Activated effector memory CD4-positive, alpha-beta T cell treated with Interleukin-2 at 50 U/mL for 16 hours (primary cell): Measurements from ENCODE around the gene RAPGEF1.
"Not testable (repeated sequence)": the region's sequence is repeated elsewhere in the genome, so short reads cannot be mapped to it uniquely, and the experiment has no call there.

Source experiments
- DNase-seq: peaks from one replicate; pipeline ENCODE4 v3.0.0-alpha.2; 2020

Gene RAPGEF1

DNA sequence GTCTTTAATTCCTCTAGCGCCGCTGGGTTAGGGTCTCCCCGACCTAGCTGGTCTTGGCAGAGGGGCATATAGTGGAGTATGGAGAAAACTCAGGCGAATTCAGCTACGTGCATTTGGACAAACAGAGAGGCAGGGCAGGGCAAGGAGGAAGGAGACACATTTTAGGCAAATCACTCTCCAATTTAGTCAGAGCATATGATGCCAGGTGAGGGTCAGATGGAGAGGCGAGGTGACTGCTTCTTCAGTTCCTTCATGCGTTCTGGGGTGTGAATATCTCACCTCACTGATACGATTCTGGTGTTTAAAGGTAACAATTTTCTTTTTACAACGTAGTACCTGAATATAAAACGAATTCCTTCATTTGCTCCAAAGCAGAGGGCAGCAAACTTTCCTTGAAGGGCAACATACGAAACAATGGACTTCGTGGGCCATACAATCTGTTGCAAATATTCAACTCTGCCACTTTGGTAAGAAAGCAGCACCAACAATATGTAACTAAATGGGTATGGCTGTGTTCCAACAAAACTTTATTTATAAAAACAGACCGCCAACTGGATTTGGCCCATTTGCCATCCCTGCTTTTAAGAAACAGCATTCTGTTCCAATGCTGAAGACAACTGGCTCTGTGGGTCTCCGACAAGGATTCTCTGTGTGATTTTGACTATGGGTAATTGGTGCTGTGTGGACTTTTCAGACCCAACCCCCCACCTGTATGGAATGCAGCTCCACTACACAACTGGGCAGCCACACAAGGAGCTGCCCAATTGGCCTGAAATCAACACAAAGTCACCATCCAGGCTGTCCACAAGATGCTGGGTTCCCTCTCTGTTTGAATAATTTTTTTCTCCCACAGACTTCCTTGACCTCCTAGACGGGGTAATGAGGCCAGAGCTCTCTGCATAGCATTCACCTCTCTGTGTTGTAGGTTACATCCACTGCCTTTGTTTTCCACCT is 53.8 kb downstream of the RAPGEF1 start:
- DNase-seq: no peak

DNA sequence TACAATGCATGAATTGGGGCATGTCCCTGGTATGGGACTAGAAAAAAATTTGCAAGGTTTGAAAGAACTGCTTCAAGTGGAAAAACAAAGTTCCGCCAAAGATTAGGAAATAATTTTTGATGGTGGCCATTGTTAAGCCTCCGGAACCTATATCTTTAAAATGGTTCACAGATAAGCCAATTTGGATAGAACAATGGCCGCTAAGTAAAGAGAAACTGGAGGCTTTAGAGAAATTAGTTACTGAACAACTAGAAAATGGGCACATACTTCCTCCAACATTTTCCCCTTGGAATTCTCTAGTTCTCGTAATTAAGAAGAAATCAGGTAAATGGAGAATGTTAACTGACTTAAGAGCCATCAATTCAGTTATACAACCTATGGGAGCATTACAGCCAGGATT is 56.8 kb downstream of the RAPGEF1 start:
- DNase-seq: not testable (repeated sequence)

GRCh38 chr9:131682261-131682660 is 57.6 kb downstream of the RAPGEF1 start:
- no peak for DNase-seq

- DNase-seq: not testable (repeated sequence)
Measured at GRCh38 chr9:131681826-131682225, 58.0 kb downstream of the RAPGEF1 start.

DNA sequence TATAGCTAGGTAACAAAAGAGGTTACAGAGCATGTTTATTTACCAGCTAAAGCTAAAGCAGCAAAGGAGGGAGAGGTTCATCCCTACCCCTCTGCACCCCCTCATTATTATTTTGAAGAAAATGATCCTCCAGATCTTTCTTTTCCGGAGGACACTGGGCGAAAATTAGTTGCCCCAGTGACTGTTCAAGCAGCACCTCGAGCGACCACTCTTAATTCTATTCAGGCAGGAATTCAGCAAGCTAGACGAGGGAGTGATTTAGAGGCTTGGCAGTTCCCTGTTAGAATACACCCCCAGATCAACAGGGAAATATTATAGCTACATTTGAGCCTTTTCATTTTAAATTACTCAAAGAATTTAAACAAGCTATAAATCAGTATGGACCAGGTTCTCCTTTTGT is 58.8 kb downstream of the RAPGEF1 start:
- not testable (repeated sequence) for DNase-seq

DNA sequence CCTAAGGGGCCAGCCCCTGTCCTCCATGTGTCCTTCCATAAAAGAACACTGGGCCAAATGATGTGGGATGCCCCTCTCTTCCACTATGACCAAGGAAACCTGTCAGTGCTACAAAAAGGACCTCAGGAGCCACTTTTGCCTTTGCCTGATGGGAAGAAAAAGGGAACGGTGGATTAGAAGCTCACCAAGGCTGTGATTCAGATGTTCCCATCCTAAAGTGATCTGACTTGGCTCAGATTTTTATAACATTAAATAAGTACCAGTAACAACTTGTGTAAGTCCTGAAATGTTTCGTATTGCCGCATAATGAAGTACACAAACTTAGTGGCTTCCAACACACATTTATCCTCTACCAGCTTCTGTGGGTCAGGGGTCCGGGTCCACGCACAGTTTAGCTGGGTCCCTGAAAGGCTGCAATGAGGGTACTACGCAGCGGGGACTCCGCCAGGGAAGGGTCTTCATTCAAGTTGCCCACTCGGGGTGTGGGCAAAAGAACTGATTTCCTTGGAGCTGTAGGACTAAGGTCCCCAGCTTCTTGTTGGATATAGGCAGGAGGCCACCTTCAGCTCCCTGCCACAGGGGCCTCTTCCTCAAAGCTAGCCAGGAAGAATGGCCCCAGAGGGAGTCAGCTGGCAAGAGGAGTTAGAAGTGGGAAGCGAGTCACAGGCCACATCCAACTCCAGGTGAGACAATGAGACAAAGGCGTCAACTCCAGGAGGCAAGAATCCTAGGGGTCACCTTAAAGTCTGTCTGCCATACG is 60.4 kb downstream of the RAPGEF1 start:
- no peak for DNase-seq

DNA sequence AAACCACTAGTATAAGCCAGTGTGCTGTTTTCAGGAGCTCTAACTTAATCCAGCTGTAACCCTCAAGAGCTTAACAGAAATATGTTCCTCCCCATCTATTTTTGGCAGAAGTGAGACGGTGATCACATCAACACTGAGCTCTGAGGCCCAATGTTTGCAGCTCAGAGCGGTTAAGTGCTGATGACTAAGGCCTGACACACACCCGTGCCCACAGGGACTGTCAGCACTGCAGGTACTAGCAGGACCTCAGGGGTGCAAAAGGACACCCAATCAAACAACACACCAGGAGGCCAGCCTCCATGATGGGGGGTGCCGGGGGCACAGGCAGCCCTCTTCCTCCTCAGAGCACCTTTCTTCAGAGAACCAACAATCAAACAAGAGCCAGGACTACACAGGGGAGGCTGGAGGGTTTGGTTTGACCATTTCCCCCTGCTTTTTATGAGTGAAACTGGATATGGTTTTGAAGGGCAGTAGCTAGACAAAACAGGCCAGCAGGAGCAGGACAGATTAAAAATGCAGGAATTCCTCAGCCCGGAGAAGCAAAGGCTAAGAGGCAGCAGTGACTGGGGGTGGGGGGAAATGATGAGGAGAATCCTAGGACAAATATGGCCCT is 61.3 kb downstream of the RAPGEF1 start:
- DNase-seq: peak; percentile 75

DNA sequence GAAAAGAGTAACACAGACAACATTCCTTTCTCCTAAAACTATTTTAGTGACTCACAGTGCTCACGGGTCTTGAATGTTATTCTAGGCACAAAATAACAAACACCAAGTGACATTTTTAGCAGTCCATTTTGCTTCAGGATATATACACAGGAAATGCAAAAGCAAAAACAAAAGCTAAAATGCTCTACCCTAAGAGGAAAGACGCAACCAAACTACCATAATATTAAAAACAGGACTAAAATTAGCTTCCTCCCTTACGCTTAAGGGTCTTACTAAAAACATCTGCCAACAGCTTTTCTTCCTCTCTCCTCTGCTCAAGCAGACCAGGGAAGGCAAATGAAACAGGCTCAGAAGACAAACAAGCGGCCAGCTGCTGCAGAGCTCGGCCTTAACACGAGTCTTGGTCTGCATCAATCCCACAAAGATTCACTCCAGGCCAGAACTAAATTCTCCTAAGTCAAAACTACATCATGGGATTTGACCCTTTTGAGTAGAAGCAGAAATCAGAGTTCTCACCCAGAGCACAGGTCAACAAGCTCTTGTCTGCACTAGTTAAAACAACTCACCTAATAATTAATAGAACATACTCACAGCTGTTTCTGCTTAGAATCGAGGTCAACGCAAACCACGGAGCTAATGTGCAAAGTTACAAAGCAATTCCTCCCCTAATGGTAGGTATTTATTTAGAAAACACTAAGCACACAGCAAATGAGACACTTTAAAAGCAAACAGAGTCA is 62.3 kb downstream of the RAPGEF1 start:
- no peak for DNase-seq

DNA sequence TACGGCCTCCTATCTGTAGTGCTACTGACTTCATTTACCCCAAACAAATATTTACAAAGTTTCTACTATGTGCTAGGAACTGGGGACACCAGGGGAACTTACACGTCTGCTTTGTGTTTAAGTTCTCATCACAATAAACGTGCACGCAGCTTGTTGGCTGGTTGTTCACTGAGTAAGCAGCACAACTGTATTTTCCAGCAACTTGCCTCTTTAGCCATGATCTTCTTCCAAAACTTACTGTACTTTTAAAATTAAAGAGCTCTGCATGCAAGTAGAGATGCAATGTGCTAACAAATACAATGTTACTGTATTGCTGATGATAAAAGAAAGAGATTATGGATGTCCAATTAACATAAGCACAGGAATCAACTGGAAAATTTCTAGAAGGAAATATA is 62.8 kb downstream of the RAPGEF1 start:
- no peak for DNase-seq

DNA sequence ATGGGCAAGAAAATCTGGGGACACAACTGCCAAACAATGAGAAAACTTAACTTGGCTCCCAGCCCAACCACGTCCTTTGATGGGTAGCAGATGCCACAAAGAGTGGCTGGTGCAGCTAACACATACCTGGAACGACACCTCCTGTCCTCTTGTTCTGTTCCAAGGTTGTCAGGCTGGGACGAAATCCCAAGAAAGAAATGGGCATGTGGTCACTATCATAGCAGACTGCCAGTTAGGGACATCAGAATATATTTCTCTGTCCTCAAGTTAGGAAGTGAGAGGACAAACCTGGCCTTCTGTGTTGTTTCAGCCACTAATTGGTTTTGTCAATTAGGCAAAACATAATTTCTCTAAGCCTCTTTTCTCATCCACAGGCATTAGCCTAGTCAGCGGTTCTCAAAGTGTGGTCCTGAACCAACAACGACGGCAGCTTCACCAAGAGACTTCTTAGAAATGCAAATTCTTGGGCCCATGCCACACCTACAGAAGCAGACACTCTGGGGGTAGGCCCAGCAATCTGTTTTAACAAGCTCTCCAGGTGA is 63.4 kb downstream of the RAPGEF1 start:
- DNase-seq: peak; percentile 52

DNA sequence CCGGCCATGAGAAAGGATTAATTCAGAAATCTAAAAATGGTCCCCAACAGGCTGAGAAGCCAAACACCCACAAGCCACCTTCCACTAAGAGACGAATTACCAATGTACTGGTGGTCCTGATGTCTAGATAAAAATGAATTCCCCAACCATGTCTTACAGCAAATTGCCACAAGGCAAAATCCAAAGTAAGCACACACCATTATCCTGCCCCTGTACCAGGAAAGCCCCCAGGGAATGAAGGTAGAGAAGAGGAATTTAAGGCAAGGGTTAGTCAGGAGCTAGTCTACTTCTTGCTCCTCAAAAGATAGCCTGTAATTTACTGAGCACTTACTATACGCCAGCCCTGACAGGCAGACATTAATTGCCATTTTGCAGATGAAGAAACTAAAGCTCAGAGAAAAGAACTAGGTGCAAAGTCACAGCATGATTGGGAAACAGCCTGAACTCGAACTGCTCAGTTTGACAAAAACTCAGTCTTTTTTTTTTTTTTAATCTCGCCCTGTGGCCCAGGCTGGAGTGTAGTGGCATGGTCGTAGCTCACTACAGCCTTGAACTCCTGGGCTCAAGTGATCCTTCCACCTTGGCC is 64.3 kb downstream of the RAPGEF1 start:
- DNase-seq: no peak

DNA sequence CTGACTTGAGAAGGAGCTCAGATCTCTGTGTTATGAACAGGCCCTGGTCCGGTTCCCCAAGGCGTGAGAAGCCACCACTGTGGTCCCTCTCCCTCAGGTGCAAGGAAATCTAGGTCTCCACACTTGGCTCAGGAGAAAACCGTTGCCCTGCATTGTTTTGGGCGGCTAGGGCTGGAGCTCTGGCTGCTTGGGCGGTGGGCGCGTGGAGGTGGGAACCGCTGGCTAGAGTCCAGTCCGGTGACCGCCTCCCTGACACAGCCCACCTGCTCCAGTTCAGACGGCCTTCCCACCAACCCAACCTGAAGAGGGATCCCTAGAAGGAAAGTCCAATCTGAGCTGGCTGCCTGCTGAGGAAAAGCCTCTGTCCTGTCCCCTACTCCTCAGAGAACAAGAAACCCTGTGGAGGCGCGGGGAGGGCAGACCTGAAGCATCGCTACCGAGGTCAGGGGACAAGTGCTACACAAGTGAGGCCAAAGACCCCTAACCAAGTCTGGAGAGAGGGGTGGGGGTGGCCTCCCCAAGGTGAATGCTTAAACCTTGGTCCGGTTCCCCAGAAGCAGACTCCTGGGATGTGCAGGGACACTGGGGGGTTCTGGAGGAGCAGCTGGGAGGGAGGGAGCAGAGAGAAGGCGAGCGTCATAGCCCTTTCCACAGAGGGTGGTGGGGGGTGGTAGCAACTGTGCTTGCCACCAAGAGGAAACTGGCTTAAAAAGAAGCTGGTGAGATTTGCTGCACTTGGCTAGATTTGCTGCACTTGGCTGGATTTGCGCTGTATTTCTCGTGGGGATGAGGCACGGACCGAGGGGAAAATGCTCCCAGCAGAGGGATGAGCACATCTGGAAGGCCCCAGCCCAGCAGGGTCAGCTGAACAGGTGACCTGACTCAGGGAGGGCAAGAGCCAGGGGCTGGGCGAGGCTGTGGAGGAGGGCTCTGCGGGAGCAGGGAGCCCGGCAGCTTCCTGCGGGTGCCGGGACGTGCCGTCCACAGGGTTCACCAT is 65.2 kb downstream of the RAPGEF1 start:
- no peak for DNase-seq

- no peak for DNase-seq
Measured at GRCh38 chr9:131673531-131673930, 66.3 kb downstream of the RAPGEF1 start.

- DNase-seq: no peak
Measured at GRCh38 chr9:131673068-131673467, 66.8 kb downstream of the RAPGEF1 start.

DNA sequence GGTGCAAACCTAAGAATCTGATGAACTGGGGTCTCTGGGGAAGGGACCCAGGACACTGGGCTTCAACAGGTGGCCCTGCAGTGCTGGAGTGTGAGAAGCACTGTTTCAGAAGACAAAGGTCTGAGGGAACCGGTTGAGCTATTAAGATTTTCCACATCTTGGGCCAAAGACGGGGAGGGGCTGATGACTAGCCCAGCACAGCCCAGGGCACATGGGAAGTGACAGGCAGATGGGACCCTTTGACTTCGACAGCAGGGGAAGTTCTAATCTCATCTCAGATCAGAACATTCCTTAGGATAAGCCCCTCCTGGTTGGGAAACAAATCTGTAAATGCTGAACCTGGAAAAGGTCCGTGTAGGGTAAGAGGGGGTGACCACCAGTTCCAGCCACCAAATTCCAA is 67.4 kb downstream of the RAPGEF1 start:
- no peak for DNase-seq

DNA sequence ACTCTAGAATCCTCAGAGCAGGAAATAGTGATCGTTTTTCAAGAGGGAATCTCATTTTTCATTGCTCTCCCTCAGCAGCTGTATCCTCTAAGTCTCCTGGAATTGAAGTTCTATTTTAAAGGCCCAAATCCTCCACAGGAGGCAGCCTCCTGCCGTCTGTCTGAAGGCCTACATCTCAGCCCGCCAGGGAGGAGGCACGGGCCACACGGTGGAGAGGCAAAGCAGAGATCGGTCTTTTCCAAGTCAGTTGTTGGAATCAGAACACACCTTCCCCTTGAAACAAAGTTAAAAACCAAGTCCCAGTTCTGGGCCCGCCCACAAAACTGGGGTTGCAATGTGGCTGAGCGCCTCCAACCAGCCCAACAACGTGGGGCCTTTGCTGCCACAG is 68.7 kb downstream of the RAPGEF1 start:
- DNase-seq: no peak

DNA sequence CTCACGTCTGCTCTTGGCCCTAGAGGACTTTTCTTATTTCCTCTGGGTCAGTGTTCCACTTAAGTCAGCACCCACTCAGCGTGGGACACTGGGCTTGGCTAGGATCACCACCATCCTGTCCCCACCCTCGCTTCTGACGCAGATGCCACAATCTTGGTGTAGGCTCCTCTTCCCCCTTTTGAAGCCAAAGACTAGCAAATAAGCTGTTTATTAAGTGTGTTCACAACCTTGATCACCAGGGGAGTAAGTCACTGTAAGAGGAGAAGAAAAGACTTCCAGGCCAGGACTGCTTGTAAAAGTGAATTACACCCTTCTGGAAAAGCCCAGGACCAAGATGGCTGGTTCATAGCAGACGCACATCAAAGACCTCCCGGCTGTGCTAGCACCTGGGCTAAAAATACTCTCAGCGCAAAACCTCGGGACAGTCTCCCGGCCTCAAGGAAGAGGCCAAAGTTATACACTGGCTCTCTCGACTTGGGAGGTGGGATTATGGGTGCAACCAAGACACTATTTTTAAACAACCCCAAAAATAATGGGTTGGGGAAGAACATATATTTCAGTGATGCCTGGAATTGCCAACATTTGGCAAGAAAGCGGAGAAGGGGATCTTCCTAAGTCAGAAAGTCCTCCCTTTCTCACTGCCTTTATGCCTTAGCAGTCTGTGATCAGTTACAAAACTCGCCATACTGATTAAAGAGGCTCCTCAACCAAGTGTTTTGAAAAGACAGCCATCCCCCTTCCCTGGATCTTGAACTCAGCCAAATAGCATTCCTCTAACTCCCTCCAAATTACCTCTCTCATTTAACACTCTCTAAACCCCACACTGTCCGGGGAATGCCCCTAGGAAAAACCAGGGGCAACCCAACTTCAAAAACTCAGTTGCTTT is 69.4 kb downstream of the RAPGEF1 start:
- no peak for DNase-seq

GRCh38 chr9:131669269-131670157 is 70.4 kb downstream of the RAPGEF1 start:
- no peak for DNase-seq
